ENCODE results near the gene TNFRSF17.

DNA sequence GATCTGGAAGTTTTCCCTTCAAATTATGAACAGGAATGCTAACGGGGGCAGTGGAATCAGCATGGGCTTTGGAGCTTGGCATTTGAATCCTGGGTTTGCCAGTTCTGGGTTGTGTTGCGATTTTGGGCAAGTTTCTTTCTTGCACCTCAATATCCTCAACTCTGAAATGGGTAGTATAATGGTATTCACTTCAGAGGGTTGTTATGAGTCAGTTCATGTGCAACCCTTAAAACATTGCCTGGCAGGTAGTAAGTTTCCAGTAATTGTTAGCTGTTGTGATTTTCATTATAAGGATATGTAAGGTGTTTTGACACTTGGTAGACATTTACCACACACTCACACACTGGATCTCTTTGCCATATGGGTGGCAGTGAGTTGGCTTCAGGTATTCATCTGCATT is 44.9 kb downstream of the TNFRSF17 start:
- TF ChIP-seq, protein P1, sequence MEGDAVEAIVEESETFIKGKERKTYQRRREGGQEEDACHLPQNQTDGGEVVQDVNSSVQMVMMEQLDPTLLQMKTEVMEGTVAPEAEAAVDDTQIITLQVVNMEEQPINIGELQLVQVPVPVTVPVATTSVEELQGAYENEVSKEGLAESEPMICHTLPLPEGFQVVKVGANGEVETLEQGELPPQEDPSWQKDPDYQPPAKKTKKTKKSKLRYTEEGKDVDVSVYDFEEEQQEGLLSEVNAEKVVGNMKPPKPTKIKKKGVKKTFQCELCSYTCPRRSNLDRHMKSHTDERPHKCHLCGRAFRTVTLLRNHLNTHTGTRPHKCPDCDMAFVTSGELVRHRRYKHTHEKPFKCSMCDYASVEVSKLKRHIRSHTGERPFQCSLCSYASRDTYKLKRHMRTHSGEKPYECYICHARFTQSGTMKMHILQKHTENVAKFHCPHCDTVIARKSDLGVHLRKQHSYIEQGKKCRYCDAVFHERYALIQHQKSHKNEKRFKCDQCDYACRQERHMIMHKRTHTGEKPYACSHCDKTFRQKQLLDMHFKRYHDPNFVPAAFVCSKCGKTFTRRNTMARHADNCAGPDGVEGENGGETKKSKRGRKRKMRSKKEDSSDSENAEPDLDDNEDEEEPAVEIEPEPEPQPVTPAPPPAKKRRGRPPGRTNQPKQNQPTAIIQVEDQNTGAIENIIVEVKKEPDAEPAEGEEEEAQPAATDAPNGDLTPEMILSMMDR (conservative IDR thresholded peaks at IDR 0.05; ENCODE audit: low read length), result no peak
- no peak for TF ChIP-seq EZH2phosphoT487 (IDR thresholded peaks at IDR 0.05; ENCODE audit: borderline replicate concordance)
